ENCODE results near the gene RGS12.
"Not testable (repeated sequence)": the region's sequence is repeated elsewhere in the genome, so short reads cannot be mapped to it uniquely, and the experiment has no call there.

The RGS12 gene

GRCh38 chr4:3299976-3300671 is 7.3 kb downstream of the RGS12 start:
- no peak overlapping the region for H3K9ac ChIP-seq (ENCODE audit: low read depth in 1 of 2, low read length in 2 of 2)
- H3K36me3 ChIP-seq (ENCODE audit: control insufficient read depth in 1 of 2, insufficient read depth in 2 of 2, low read length in 2 of 2): no peaks in the 10 kb centered on the region
- no peaks in the 10 kb centered on the region for H3K27me3 ChIP-seq (ENCODE audit: control insufficient read depth in 1 of 2, insufficient read depth in 2 of 2, low read length in 2 of 2)
- H3K9me3 ChIP-seq (ENCODE audit: control insufficient read depth in 1 of 2, low read length in 2 of 2): no peaks in the 10 kb centered on the region
- peaks cover 5 to 14% of the 10 kb centered on the region in 2 donors for H3K4me1 ChIP-seq (ENCODE audit: control insufficient read depth in 1 of 2, insufficient read depth in 2 of 2, low read length in 2 of 2)
- H3K27ac ChIP-seq (ENCODE audit: low read depth, low read length): no peak overlapping the region
- H3K4me3 ChIP-seq (ENCODE audit: low read depth in 1 of 2, low read length in 2 of 2): no peak overlapping the region

- H3K9me3 ChIP-seq (ENCODE audit: control insufficient read depth in 1 of 2, low read length in 2 of 2); H3K4me3 ChIP-seq (ENCODE audit: low read depth in 1 of 2, low read length in 2 of 2); H3K27me3 ChIP-seq (ENCODE audit: control insufficient read depth in 1 of 2, insufficient read depth in 2 of 2, low read length in 2 of 2); H3K9ac ChIP-seq (ENCODE audit: low read depth in 1 of 2, low read length in 2 of 2); H3K36me3 ChIP-seq (ENCODE audit: control insufficient read depth in 1 of 2, insufficient read depth in 2 of 2, low read length in 2 of 2); H3K27ac ChIP-seq (ENCODE audit: low read depth, low read length): not testable (repeated sequence)
- peaks cover 12 to 15% of the 10 kb centered on the region in 2 donors for H3K4me1 ChIP-seq (ENCODE audit: control insufficient read depth in 1 of 2, insufficient read depth in 2 of 2, low read length in 2 of 2)
Measured at GRCh38 chr4:3300882-3301281, 8.1 kb downstream of the RGS12 start.

DNA sequence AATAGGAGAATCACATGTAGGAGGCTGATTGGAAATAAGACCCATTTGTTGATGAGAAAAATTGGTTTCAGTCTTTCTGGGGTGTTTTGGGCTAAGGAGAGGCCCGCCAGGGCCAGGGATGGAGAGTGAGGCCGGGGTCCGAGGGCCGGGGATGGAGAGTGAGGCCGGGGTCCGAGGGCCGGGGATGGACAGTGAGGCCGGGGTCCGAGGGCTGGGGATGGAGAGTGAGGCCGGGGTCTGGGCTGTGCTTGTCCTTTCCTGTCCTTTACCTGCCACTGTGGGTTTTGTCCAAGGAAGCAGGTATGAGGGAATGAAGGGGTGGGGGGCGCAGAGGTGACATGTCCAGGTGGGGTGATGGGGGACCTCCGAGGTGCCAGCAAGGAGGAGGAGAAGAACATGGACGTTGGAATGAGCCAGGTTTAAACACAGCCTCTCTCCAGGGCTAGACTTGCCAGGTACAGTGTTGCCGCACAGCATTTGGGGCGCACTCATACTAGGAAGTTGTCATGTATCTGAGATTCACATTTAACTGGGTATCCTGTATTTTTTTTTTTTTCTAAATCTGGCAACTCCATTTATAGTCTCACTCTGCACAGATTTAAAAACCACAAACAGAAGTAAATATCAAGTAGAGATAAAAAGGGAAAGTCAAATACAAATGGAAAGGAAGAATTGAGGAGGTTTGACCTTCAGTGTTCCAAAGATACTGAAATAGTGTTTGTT is 8.8 kb downstream of the RGS12 start:
- Histone ChIP-seq H3K9ac (ENCODE audit: low read depth in 1 of 2, low read length in 2 of 2) (no peak overlapping the region), H3K9me3 (ENCODE audit: control insufficient read depth in 1 of 2, low read length in 2 of 2) (no peaks in the 10 kb centered on the region), H3K27me3 (ENCODE audit: control insufficient read depth in 1 of 2, insufficient read depth in 2 of 2, low read length in 2 of 2) (no peaks in the 10 kb centered on the region), H3K27ac (ENCODE audit: low read depth, low read length) (no peak overlapping the region), H3K36me3 (ENCODE audit: control insufficient read depth in 1 of 2, insufficient read depth in 2 of 2, low read length in 2 of 2) (no peaks in the 10 kb centered on the region), H3K4me1 (ENCODE audit: control insufficient read depth in 1 of 2, insufficient read depth in 2 of 2, low read length in 2 of 2) (peaks cover 15 to 18% of the 10 kb centered on the region in 2 donors), H3K4me3 (ENCODE audit: low read depth in 1 of 2, low read length in 2 of 2) (no peak overlapping the region)

DNA sequence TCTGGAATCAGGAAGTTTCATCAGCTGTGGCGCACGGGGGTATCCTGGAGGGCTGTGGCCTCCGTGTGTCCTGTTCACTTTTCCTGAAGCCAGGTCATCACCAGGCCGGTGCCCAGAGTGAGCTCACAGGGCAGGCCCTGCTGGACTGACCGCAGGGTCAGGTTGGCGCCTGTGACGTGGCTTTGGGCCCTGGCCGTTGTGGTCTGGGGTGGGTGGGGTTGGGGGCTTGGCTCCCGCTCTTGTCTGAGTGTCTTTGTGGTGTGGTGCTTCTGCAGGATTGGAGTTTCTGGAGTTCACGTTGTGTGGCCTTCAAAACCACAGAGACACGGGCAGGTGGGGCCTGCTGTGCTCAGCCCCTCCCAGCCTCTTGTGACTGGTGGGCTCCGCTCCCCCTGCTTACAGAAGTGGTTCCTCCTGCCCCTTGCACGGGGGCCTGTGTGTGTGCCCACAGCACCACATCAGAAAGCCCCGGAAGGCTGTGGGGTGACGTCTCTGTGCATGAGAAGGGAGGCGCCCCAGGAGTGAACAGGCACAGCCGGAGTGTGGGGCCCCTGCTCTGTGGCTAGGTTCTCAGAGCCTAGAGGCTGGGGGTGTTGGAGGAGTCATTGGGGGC is 9.5 kb downstream of the RGS12 start:
- H3K4me3 ChIP-seq (ENCODE audit: low read depth in 1 of 2, low read length in 2 of 2): no peak overlapping the region
- no peaks in the 10 kb centered on the region for H3K9me3 ChIP-seq (ENCODE audit: control insufficient read depth in 1 of 2, low read length in 2 of 2)
- peaks cover 15 to 18% of the 10 kb centered on the region in 2 donors for H3K4me1 ChIP-seq (ENCODE audit: control insufficient read depth in 1 of 2, insufficient read depth in 2 of 2, low read length in 2 of 2)
- no peaks in the 10 kb centered on the region for H3K27me3 ChIP-seq (ENCODE audit: control insufficient read depth in 1 of 2, insufficient read depth in 2 of 2, low read length in 2 of 2)
- no peaks in the 10 kb centered on the region for H3K36me3 ChIP-seq (ENCODE audit: control insufficient read depth in 1 of 2, insufficient read depth in 2 of 2, low read length in 2 of 2)
- no peak overlapping the region for H3K27ac ChIP-seq (ENCODE audit: low read depth, low read length)
- no peak overlapping the region for H3K9ac ChIP-seq (ENCODE audit: low read depth in 1 of 2, low read length in 2 of 2)

- Histone ChIP-seq H3K4me1 (ENCODE audit: control insufficient read depth in 1 of 2, insufficient read depth in 2 of 2, low read length in 2 of 2) (peaks cover 15 to 18% of the 10 kb centered on the region in 2 donors), H3K4me3 (ENCODE audit: low read depth in 1 of 2, low read length in 2 of 2) (no peak overlapping the region), H3K36me3 (ENCODE audit: control insufficient read depth in 1 of 2, insufficient read depth in 2 of 2, low read length in 2 of 2) (no peaks in the 10 kb centered on the region), H3K27me3 (ENCODE audit: control insufficient read depth in 1 of 2, insufficient read depth in 2 of 2, low read length in 2 of 2) (no peaks in the 10 kb centered on the region), H3K9ac (ENCODE audit: low read depth in 1 of 2, low read length in 2 of 2) (no peak overlapping the region), H3K9me3 (ENCODE audit: control insufficient read depth in 1 of 2, low read length in 2 of 2) (no peaks in the 10 kb centered on the region), H3K27ac (ENCODE audit: low read depth, low read length) (no peak overlapping the region)
Measured at GRCh38 chr4:3302786-3303564, 10.2 kb downstream of the RGS12 start.

GRCh38 chr4:3303565-3303824 is 10.7 kb downstream of the RGS12 start:
- H3K9ac ChIP-seq (ENCODE audit: low read depth in 1 of 2, low read length in 2 of 2): no peak overlapping the region
- H3K4me1 ChIP-seq (ENCODE audit: control insufficient read depth in 1 of 2, insufficient read depth in 2 of 2, low read length in 2 of 2): peaks cover 15 to 18% of the 10 kb centered on the region in 2 donors
- no peaks in the 10 kb centered on the region for H3K9me3 ChIP-seq (ENCODE audit: control insufficient read depth in 1 of 2, low read length in 2 of 2)
- H3K4me3 ChIP-seq (ENCODE audit: low read depth in 1 of 2, low read length in 2 of 2): no peak overlapping the region
- no peaks in the 10 kb centered on the region for H3K27me3 ChIP-seq (ENCODE audit: control insufficient read depth in 1 of 2, insufficient read depth in 2 of 2, low read length in 2 of 2)
- no peaks in the 10 kb centered on the region for H3K36me3 ChIP-seq (ENCODE audit: control insufficient read depth in 1 of 2, insufficient read depth in 2 of 2, low read length in 2 of 2)
- H3K27ac ChIP-seq (ENCODE audit: low read depth, low read length): no peak overlapping the region

DNA sequence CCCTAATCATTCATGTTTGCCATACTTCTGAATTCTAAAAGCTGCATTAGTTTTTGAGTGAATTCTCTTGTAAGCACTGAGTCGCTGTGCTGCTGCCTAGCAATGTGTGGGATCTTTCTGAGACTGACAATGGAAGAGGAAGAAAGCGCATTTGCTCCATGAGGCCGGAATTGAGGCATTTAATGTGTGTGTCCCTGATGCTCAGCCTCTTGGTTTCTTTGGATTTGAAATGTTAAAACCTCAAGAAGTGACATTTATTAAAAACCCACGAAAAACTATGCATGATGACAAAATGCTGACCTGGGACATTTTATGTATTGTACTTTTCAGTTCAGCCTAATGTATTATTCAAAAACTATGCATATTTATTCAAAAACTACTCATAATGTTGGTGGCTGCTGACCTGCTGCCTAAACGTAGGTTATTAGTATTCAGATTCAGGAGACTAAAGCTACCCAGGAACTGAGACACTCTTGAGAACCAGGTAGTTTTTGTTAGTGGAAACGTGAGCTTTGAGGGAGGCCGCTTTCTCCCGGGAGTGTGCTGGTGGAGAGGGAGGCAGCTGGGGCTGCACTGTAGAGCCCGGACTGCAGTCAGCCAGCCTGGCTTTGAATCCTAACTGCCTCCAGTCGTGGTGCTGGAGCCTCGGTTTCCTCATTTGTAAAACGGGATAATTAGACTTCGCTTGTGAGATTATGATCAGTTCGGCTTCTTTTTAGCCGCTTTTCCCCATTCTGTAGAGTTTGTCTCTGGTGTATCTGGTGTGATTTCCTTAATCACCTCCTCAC is 11.3 kb downstream of the RGS12 start:
- Histone ChIP-seq H3K27me3 (ENCODE audit: control insufficient read depth in 1 of 2, insufficient read depth in 2 of 2, low read length in 2 of 2) (no peaks in the 10 kb centered on the region), H3K4me1 (ENCODE audit: control insufficient read depth in 1 of 2, insufficient read depth in 2 of 2, low read length in 2 of 2) (peaks cover 15 to 18% of the 10 kb centered on the region in 2 donors), H3K9me3 (ENCODE audit: control insufficient read depth in 1 of 2, low read length in 2 of 2) (no peaks in the 10 kb centered on the region), H3K9ac (ENCODE audit: low read depth in 1 of 2, low read length in 2 of 2) (no peak overlapping the region), H3K27ac (ENCODE audit: low read depth, low read length) (no peak overlapping the region), H3K36me3 (ENCODE audit: control insufficient read depth in 1 of 2, insufficient read depth in 2 of 2, low read length in 2 of 2) (no peaks in the 10 kb centered on the region), H3K4me3 (ENCODE audit: low read depth in 1 of 2, low read length in 2 of 2) (no peak overlapping the region)

DNA sequence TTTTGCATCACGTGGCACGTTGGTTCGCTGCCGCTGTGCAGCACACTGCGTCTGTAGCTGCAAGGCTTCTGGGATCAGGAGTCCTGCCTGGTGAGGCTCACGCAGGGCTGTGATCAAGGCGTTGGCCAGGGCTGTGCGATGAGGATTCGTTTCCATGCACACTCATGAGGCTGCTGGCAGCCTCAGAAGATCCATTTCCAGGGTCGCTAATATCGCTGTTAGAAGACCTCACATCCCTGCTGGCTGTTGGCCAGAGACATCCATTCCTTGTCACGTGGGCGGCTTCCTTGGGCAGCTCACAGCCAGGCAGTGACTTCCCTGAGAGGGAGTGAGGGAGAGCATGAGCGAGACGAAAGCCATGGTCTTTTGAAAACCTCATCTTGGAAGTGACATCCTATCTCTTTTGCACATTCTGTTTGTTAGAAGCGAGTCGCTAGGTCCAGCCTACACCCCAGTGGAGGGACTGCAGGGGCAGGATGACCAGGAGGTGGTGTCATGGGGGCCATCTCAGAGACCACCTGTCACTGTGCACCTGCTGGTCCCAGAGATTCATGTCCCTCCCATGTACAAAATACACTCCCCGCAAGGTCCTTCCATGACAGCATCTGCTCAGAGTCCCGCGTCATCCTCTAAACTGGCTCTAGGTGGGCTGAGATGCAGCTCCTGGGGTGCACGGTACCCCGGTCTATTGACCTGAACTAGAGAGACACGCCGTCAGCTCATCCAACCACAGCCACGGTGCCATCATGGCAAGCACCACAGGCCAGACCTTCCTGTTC is 12.2 kb downstream of the RGS12 start:
- Histone ChIP-seq H3K9ac (ENCODE audit: low read depth in 1 of 2, low read length in 2 of 2) (no peak overlapping the region), H3K4me1 (ENCODE audit: control insufficient read depth in 1 of 2, insufficient read depth in 2 of 2, low read length in 2 of 2) (peaks cover 15 to 18% of the 10 kb centered on the region in 2 donors), H3K27ac (ENCODE audit: low read depth, low read length) (peak overlapping the region; percentile 36)

DNA sequence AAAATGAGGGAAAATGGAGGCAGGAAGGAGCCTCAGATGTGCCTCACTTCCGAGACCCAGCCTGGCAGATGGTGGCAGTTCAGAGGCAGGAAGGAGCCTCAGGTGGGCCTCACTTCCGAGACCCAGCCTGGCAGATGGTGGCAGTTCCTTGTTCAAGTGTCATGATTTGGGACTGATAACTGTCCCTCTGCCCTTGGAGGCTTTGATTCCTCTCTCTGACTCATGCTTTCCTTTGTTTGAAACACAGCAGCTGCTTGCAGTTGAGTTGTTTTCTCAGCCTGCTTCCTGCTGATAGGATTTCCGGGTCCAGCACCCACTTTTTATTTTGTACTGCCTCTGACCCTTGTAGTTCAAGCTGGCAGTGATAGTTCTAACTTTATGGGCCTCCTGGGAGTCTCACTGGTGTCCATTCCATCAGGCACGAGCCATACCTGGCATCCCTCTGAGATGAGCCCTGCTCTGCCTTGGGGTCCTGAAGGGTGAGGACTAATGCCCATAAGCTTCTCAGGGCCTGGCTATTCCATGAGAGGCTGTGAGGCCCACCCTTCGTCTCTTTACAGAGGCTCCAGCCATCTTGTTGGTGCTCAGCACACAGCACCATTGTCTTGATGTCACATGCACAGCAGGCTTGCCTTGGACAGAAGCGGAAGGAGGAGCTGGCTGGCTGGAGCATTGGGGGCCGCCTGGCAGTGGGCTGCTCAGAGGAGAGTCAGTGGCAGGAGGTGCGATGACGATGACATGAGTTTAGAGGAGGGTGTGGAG is 13.0 kb downstream of the RGS12 start:
- Histone ChIP-seq H3K27ac (ENCODE audit: low read depth, low read length) (peak overlapping the region; percentile 36), H3K27me3 (ENCODE audit: control insufficient read depth in 1 of 2, insufficient read depth in 2 of 2, low read length in 2 of 2) (no peaks in the 10 kb centered on the region), H3K4me1 (ENCODE audit: control insufficient read depth in 1 of 2, insufficient read depth in 2 of 2, low read length in 2 of 2) (peaks cover 16 to 18% of the 10 kb centered on the region in 2 donors), H3K4me3 (ENCODE audit: low read depth in 1 of 2, low read length in 2 of 2) (no peak overlapping the region), H3K36me3 (ENCODE audit: control insufficient read depth in 1 of 2, insufficient read depth in 2 of 2, low read length in 2 of 2) (no peaks in the 10 kb centered on the region), H3K9me3 (ENCODE audit: control insufficient read depth in 1 of 2, low read length in 2 of 2) (no peaks in the 10 kb centered on the region), H3K9ac (ENCODE audit: low read depth in 1 of 2, low read length in 2 of 2) (no peak overlapping the region)

More for the DNA sequence above, 12.2 kb downstream of the RGS12 start:
- no peaks in the 10 kb centered on the region for H3K36me3 ChIP-seq (ENCODE audit: control insufficient read depth in 1 of 2, insufficient read depth in 2 of 2, low read length in 2 of 2)
- no peaks in the 10 kb centered on the region for H3K9me3 ChIP-seq (ENCODE audit: control insufficient read depth in 1 of 2, low read length in 2 of 2)
- no peak overlapping the region for H3K4me3 ChIP-seq (ENCODE audit: low read depth in 1 of 2, low read length in 2 of 2)
- H3K27me3 ChIP-seq (ENCODE audit: control insufficient read depth in 1 of 2, insufficient read depth in 2 of 2, low read length in 2 of 2): no peaks in the 10 kb centered on the region
